CD4-positive, alpha-beta T cell treated with Interleukin-15 for 4 hours (primary cell): ENCODE measurements around the gene FAF2.

Source experiments
- DNase-seq: peaks from one replicate; pipeline ENCODE4 v3.0.0-alpha.2; 2020; ENCODE audit warnings: low spot score

Gene FAF2

DNA sequence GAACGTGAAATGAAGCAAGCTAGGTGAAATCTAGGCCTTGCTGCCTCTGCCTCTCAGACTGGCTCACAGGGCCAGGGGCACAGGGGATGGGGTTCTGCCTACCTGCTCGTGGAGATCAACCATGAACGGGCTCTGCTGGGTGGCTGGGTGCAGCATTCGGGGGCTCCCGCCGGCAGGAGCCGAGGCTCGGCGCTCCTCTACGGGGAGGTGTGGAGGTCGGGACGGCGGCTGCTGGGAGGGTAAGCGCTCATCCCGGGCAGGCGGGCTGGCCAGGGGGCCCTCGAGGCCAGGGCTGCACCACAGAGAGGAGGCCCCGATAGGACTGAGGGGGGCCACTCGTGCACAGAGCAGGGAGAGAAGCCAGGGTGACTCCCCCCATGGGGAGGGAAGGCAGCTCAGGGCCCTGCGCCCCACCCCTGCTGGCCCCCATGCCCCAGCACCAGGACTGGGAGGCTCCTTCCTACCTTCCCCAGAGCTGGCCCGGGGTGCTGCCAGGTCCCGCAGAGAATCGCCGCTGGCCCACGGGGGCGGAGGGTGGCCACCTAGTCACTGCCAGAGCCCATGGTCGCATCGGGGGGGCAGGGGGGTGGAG lies 83.8 kb downstream of the FAF2 start:
- DNase-seq: no peak

DNA sequence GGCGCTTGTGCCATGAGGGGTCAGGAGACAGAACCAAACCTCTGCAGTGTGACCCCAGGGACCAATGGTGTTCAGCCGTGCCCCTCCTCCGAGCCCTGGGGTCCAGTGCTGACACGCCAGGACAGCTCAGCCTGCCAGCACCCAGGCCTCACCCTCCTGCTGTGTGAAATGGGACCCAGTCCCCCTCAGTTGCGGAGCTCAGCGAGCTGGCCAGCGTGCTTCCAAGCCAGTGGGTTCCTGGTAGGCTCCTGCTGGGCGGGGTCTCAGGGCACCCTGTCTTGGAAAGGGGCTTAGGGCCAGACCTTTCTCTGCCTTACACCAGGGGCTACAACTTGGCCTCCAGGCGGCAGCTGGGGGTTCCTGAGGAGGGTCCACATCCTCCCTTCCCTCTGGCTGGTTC lies 84.6 kb downstream of the FAF2 start:
- no peak for DNase-seq

- no peak for DNase-seq
These were observed 85.2 kb downstream of the FAF2 start for GRCh38 chr5:176533390-176533789.

DNA sequence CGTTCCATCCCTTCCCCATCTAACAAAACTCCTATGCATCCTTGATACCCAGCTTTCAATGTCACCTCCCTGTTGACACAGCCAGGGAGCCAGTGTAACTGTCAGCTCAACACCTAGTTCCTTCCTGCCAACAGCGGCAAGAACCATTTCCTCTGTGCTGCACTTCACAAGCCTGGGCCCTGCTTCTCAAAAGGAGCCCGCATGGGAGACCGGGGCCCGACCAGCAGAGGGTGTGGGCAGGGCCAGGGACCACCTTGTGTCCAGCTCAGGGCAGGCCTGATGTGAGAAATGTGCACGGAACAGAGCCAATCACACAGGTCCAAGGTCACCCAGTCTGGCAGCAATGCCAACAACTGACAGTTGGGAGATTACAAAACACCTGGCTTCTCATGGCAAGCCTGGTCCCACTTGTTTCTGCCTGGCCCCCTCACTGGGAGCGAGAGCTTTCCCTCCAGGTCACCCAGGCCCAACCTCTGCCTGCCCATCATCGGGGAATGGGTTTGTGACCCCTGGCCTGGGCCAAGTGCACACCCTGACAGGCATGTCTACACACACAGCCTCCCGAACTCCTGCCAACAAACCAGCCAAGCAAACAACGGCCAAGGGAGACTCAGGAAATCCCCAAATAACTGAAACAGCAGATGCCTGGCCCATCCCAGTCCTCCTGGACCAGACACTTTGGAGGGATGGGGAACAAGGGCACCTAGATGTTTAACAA lies 85.9 kb downstream of the FAF2 start:
- DNase-seq: peak; percentile 59

DNA sequence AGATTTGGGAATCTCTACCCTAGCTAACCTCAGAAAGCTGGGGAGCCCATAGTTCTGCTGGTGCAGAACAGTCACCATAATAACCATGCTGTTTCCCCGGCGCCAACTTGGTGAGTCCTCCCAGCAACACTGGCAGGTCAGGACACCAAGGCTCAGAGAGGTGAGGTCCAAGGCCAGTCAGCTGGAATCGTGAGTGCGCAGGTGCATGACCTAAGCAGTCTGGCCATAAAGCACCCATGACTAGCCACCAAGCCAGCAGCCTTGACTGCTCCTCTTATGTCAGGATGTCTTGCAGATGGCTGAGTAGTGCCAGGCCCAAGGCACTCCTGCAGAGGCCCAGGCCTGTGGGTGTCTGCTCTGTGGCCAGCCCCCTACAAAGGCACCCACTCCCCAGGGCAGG lies 86.5 kb downstream of the FAF2 start:
- DNase-seq: no peak

DNA sequence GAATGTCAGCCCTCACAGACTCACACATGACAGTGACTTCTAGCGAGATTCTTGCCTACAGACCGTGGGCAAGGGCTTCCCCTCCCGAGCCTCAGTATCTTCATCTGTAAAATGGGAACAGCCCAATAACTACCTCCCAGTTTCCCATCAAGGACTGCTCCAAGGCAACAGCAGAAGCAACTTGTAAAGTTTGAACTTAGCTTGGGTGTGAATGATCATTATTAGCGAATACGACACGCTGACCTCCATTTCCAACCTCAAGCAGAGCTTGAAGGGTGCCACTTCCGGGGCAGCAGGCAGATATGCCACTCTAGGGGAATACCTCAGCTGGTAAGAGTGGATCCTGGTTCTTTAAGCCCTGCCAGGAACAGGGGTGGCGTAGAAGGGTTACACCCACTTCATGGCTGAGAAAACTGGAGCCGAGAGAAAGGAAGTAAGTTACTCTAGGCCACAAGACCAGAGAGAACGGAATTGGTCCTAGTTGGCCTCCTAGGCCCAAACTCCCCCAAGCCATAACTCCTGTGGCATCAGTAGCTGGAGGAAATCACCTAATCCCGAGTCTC lies 87.0 kb downstream of the FAF2 start:
- peak; percentile 52 for DNase-seq

- DNase-seq: no peak
These were observed 87.5 kb downstream of the FAF2 start for GRCh38 chr5:176535664-176536131.

GRCh38 chr5:176536132-176536901 lies 88.1 kb downstream of the FAF2 start:
- DNase-seq: peak; percentile 77

DNA sequence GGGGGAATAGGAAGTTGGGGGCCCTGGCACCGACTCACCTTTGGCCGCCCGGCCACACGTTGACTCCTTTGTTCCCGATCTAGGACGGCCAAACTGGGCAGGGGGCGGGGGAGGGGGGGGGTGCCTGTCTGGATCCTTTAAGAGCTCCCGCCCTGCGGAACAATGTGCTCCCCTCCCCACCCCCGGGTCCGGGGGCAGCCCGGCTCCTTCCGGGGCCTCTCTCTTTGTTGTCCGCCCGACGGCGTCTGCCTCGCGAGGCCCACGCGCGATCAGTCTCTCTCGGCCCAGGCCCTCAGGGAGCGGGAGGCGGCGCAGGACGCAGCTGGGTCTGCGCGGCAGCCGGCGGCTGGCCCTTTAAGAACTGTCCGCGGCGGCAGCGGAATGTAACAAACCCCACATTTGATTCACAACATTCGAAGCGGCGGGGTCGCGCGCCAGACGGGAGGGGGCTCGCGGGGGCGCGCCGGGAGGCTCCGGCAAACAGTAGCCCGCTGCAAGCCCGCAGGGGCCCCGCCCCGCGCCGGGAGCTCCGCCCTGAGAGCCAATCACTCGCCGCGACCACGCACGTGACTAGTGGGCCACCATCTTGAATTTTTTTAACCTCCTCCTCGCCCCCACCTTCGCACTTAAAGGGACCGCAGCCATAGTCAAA lies 88.8 kb downstream of the FAF2 start, which contains the start of gene RNF44:
TSS of gene RNF44 (minus strand) at position 501 of the 652 bp plus-strand sequence. CDS start 4,930 bp downstream, outside the sequence.
- peak; percentile 98 for DNase-seq

DNA sequence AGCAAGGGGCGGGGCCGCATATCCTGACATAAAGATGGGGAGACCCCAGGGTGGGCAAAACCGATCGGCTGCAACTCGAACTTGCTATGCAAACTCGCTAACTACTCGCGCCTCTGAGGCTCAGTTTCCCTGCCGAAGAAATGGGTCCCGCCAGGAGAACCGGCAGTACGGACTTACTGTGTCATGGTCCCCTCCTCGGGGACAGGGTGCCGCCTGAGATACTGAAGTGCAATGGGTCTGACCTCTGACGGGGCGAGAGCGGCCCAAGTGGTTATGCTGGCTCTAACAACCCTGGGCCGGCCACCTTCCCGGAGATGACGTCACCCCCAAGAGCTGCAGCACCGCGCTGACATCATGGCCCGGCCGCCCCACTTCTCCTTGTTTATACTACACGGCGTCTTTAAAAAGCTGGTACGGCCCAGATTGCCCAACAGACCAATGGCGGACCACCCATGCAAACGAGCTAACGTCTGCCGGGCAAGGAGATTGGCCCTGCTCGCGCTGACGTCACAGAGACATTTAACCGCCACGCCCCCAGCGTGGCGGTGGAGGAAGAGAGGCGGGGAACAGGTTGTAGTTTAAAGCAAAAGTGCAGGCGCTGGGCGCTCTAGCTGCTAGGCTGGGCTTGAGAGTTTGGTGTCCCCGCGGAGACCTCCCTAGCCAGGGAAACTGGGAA lies 89.5 kb downstream of the FAF2 start:
- peak; percentile 99 for DNase-seq

DNA sequence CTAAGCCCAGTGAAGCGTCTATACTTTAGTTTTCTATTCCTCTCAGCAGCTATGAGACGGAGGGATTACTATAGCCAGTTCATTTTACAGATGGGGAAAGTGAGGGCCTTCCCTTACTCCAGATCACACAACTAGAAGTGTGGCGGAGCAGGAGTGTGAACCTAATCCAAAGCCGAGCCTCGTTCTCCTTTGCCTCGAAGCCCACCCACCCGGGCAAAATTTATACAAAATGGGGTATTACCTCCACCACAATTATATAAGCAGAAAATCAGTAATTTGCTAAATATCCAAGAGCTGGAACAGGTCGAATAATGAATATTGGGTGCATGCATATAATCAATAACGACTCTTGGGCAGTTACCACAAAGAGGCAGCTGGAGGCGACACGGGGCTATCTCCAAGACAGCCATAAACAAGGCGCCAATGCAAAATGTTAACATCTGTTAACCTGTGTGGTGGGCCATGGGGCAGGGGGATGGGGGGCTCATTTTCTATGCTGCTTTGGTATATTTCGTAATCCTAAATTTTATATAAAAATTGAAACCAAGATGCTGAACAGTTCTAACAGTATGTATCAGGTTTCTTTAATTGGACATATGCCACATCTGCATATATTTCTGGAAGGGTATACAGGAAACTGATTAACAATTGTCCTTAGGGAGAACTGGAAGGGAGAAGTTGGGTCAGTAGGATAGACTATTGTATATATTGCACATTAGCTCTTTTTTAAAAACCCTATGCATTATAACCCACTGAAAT lies 90.2 kb downstream of the FAF2 start:
- no peak for DNase-seq

- DNase-seq: no peak
These were observed 90.8 kb downstream of the FAF2 start for GRCh38 chr5:176538989-176539384.

- no peak for DNase-seq
These were observed 92.3 kb downstream of the FAF2 start for GRCh38 chr5:176540476-176540899.

GRCh38 chr5:176540956-176541337 lies 92.8 kb downstream of the FAF2 start:
- DNase-seq: peak; percentile 36

DNA sequence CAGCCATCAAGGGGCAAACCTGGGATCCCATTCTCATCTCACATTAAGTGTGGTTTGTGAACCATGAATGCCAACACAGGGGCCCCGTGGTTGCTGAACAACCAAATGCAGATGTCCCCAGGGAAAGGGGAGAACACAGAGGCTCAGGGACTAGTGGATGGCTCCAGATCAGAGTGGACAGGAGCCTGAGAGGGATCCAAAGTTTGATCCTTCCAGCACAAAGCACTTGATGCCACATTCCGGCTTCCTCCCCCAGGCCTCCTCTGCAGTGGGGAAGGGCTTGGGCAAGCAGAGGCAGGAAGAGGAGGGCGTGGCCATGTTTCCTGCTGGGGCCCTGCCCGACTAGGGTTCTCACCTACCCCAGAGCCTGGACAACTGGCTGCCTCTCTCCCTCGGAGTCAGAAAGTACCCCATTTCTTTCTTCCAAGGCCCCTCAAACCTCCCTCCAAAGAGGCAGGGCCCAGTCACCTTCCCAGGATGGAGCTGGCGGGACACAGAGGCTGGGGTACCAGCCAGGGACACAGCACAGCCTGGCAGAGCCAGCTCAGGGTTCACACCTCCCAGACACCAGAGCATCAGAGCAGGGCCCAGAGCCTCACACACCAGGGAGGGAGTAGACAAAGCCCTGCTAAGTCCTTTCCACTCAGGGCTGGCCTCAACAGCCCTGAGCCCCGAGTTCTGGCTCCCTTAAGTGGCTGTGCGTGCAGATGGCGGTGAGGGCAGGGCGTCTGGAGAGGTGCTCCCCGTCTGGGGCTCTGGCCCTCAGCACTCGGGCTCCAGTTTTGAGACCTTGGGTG lies 93.4 kb downstream of the FAF2 start:
- DNase-seq: peak; percentile 79

DNA sequence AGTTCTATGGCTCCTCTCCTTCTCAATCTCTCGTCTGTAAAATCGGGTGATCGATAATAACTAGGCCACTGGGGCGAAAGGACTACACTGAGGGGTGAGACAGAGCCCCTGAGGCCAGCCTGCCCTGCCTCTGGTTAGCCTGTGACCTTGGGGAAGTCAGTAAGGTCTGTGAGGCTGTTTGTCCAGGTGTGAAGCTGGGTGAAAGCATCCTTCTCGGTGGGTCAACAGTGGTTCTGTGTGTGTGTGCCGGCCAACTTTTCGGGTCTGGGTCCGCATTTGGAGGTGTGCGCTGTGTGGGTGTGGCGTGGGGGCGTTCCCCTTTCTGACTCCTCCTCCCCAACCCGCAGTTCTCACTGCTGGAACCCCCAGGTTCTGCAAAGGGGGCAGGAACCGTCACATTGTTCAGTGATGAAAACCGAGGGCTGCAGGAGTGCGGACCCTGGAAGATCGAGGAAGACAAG lies 94.0 kb downstream of the FAF2 start:
- peak; percentile 72 for DNase-seq

GRCh38 chr5:176542596-176543427 lies 94.6 kb downstream of the FAF2 start:
- DNase-seq: peak; percentile 30

DNA sequence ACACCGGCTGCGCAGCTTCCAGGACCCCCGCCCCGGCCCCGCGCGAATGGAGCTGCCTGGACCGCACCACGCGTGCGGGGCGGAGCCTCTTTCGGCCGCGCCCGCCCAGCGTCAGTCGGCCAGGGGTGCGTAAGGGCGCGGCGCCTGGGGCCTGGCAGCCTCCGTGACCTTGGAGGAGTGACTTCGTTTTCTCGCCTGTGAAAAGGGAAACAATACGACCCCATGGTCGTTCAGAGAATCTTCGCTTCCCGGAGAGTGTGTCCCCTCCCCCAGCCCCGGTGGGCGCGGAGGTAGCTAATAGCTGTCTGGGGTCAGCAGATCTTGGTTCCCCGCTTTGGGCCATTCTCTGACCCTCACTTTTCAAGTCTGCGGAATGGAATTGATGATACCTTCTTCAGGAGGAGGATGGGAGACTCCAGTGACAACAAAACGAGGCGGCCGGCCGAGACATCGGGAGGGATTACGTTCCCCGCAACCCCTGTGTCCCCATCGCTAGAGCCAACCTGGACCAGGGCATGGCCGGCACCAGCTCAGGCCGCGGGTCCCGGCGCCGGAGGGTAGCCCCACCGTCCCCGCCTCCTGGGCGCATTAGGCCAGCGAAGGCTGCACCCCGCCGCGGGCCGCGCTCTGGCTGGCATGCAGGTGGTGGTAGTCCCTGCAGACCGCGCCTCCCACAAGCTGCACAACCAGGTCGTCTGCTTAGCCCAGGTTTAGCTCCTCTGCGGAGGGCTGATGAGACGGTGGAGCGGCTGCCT lies 95.4 kb downstream of the FAF2 start:
- peak; percentile 74 for DNase-seq
